Measurements from ENCODE around the gene RMI2.
A peak's percentile ranks its signal among the peaks of the same experiment; 100 is the strongest.

The RMI2 gene

DNA sequence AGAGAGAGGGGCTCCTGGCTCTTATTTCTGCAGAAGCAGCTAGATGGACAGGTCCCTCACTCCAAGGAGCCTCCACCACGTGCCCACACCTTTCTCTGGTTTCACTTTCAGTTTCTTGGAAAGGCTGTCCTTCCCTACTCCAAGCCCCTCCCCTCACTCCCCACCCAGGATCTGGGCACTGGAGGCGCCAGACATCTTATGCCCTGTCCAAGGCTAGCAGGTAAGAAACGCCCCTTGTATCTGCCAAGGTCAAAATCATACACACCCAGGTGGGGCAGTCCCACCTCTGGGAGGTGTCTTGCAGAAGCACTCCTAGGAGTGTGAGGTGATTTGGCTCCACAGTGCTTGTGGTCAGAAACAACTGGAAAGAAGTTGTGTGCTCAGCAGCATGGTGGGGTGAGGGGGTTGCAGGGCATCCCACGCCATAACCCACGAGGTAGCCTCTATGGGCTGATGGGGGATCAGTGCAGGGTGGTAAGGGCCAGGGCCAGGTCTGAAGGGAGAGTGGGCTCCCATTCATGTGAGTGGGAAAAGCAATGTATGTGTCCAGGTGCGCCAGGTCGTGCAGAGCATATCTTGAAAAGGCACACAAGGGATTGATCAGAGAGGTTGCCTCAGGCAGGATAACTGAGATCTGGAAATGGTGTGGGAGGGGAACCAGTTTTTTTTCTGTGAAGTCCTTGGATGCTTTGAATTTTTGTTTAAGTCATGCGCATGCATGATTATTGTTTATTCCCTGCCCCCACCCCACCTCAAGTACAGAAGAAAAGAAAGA lies 32.4 kb upstream of the RMI2 start (continued):
- TF ChIP-seq, protein P1, sequence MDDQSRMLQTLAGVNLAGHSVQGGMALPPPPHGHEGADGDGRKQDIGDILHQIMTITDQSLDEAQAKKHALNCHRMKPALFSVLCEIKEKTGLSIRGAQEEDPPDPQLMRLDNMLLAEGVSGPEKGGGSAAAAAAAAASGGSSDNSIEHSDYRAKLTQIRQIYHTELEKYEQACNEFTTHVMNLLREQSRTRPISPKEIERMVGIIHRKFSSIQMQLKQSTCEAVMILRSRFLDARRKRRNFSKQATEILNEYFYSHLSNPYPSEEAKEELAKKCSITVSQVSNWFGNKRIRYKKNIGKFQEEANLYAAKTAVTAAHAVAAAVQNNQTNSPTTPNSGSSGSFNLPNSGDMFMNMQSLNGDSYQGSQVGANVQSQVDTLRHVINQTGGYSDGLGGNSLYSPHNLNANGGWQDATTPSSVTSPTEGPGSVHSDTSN (CRISPR knock-in tag; IDR thresholded peaks at IDR 0.05): no peak

DNA sequence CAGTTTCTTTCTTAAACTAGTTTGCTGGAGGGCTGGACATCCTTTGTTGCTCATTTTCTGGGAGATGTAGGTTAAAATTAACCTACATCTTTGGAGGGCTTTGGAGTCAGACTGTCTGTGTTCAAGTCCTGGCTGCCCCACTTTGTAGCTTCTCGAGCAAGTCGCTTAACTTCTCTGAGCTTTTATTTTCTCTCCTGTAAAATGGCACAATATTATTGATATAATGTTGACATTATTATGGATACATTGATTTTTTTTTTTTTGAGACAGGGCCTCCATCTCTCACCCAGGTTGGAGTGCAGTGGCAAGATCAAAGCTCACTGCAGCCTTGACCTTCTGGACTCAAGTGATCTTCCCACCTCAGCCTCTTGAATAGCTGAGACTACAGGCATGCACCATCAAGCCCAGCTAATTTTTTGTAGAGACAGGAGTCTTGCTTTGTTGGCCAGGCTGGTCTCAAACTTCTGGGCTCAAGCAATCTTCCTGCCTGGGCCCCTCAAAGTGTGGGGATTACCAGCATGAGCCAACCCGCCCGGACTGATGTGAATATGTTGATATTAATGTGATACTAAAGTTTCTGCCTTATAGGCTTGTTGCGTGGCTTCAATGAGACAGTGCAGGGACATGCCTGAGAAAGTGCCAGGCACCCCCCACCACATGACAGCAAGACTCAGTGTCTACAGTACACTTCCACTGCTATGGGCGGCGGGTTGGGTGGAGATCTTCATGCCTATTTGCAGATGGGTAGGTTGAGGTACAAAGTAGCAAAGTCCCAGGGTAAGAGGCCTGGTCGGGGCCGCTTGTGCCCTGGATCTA lies 31.6 kb upstream of the RMI2 start:
- TF ChIP-seq ZNF404 (tag by site-specific recombination; IDR thresholded peaks at IDR 0.05) (no peak), HOXD13 (CRISPR knock-in tag; IDR thresholded peaks at IDR 0.05; ENCODE audit: borderline replicate concordance) (no peak), KLF8 (tag by site-specific recombination; IDR thresholded peaks at IDR 0.05) (no peak)
- ChIA-PET POLR2A (interaction anchor here (1.5 kb wide), 1 partner anchor 58 kb away, joined by 6 read pairs; the partner anchor contains the start of gene SOCS1), CTCF (interaction anchor here (0.6 kb wide), 1 partner anchor 286 kb away, joined by 3 read pairs; no protein-coding TSS in a partner anchor)
- Histone ChIP-seq H3K36me3 (ENCODE audit: control insufficient read depth in 2 of 2, insufficient read depth in 1 of 2, low read length in 2 of 2) (no peaks in the 10 kb centered on the region), H3K4me1 (ENCODE audit: control insufficient read depth, insufficient read depth, low read length) (no peaks in the 10 kb centered on the region), H3K27ac (ENCODE audit: extremely low read depth, low read depth, low read length) (no peak overlapping the region), H3K9me3 (ENCODE audit: control insufficient read depth, insufficient read depth, low read depth, low read length) (no peaks in the 10 kb centered on the region), H3K4me3 (ENCODE audit: low read depth, low read length) (no peak overlapping the region)

DNA sequence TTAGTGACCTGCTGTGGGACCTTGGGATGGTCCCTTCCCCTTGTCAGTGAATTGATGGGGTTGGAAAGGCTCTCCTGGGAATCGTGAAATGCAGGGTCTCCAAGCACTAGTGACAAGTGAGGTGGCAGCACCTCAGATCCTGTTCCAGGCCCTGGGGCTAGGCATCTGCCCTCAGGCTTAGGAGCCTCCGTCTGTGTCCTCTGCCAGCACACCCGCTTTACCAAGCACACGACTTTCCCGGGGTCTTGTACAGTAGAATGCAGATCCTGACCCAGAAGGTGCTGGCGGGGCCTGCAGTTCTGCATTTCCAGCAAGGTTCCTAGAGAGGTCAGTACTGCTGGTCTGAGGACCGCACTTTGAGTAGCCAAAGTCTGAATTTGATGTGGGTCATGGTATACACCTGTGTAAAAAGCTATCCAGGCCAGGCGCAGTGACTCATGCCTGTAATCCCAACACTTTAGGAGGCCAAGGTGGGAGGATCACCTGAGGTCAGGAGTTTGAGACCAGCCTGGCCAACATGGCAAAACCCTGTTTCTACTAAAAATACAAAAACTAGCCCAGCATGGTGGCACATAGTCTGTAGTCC lies 30.9 kb upstream of the RMI2 start:
- CTCF ChIA-PET: no interaction called here
- POLR2A ChIA-PET: no interaction called here
- Histone ChIP-seq H3K27ac (ENCODE audit: extremely low read depth, low read depth, low read length) (no peak overlapping the region), H3K9me3 (ENCODE audit: control insufficient read depth, insufficient read depth, low read depth, low read length) (no peaks in the 10 kb centered on the region), H3K4me3 (ENCODE audit: low read depth, low read length) (no peak overlapping the region), H3K4me1 (ENCODE audit: control insufficient read depth, insufficient read depth, low read length) (no peaks in the 10 kb centered on the region), H3K36me3 (ENCODE audit: control insufficient read depth in 2 of 2, insufficient read depth in 1 of 2, low read length in 2 of 2) (no peaks in the 10 kb centered on the region)
- TF ChIP-seq ZNF311 (tag by site-specific recombination; IDR thresholded peaks at IDR 0.05; ENCODE audit: borderline replicate concordance) (no peak), ZNF133 (tag by site-specific recombination; IDR thresholded peaks at IDR 0.05) (no peak), ZNF266 (tag by site-specific recombination; IDR thresholded peaks at IDR 0.05; ENCODE audit: low read depth) (no peak), ZNF76 (tag by site-specific recombination; IDR thresholded peaks at IDR 0.05; ENCODE audit: borderline replicate concordance, low read depth) (no peak)

DNA sequence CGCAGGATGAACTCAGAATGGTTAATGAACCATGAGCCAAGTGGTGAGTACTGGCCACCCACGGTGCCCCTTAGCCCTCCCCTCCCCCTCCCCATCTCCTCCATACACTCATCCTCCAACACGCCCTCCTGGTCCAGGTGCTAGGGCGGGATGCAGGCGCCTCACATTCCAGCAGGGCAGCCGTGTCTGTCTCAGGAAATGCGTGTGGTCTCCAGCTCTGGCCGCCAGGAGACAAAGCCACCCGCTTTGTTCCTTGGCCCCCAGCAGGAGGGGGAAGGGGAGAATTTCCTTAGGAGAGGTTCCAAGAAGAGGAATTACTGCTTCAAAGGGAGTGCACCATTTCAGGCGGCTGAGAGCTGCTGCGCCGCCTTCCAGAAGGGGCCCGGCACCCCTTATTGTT lies 29.7 kb upstream of the RMI2 start:
- TF ChIP-seq ZNF548 (tag by site-specific recombination; IDR thresholded peaks at IDR 0.05) (no peak), ZNF140 (tag by site-specific recombination; IDR thresholded peaks at IDR 0.05) (no peak), ZNF596 (tag by site-specific recombination; IDR thresholded peaks at IDR 0.05) (no peak), SALL2 (tag by site-specific recombination; IDR thresholded peaks at IDR 0.05; ENCODE audit: borderline replicate concordance) (no peak), YY1 (tag by site-specific recombination; IDR thresholded peaks at IDR 0.05) (no peak), ZNF530 (tag by site-specific recombination; IDR thresholded peaks at IDR 0.05; ENCODE audit: low read depth) (no peak), ZFHX2 (tag by site-specific recombination; conservative IDR thresholded peaks at IDR 0.05) (peak; percentile 71), ZSCAN16 (tag by site-specific recombination; IDR thresholded peaks at IDR 0.05) (no peak), EGR2 (tag by site-specific recombination; IDR thresholded peaks at IDR 0.05; ENCODE audit: low read depth) (peak; percentile 85), ZNF521 (tag by site-specific recombination; IDR thresholded peaks at IDR 0.05) (no peak), GLIS1 (tag by site-specific recombination; IDR thresholded peaks at IDR 0.05) (peak; percentile 14; the same call in 1 of the 2 replicates), ZIC2 (tag by site-specific recombination; IDR thresholded peaks at IDR 0.05) (peak; percentile 34), TCF7L2 (IDR thresholded peaks at IDR 0.05; ENCODE audit: borderline replicate concordance, low read depth, low read length) (no peak)
- TF ChIP-seq, protein P2, sequence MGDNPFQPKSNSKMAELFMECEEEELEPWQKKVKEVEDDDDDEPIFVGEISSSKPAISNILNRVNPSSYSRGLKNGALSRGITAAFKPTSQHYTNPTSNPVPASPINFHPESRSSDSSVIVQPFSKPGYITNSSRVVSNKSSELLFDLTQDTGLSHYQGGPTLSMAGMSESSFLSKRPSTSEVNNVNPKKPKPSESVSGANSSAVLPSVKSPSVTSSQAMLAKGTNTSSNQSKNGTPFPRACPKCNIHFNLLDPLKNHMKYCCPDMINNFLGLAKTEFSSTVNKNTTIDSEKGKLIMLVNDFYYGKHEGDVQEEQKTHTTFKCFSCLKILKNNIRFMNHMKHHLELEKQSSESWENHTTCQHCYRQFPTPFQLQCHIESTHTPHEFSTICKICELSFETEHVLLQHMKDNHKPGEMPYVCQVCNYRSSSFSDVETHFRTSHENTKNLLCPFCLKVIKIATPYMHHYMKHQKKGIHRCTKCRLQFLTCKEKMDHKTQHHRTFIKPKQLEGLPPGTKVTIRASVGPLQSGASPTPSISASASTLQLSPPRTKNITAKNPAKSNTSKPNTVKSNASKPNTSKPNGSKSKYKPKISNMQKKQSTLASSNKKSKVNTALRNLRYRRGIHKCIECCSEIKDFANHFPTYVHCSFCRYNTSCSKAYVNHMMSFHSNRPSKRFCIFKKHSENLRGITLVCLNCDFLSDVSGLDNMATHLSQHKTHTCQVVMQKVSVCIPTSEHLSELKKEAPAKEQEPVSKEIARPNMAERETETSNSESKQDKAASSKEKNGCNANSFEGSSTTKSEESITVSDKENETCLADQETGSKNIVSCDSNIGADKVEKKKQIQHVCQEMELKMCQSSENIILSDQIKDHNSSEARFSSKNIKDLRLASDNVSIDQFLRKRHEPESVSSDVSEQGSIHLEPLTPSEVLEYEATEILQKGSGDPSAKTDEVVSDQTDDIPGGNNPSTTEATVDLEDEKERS (tag by site-specific recombination; IDR thresholded peaks at IDR 0.05): no peak
- ChIA-PET POLR2A (interaction anchor here (0.7 kb wide), 1 partner anchor 56 kb away, joined by 3 read pairs; no protein-coding TSS in a partner anchor), CTCF (interaction anchor here (0.6 to 0.7 kb wide), 2 partner anchors 111 to 448 kb away, joined by 3 read pairs; no protein-coding TSS in a partner anchor)
- no peak overlapping the region for H3K4me3 ChIP-seq (ENCODE audit: low read depth, low read length)
- H3K9me3 ChIP-seq (ENCODE audit: control insufficient read depth, insufficient read depth, low read depth, low read length): no peaks in the 10 kb centered on the region
- H3K4me1 ChIP-seq (ENCODE audit: control insufficient read depth, insufficient read depth, low read length): no peaks in the 10 kb centered on the region
- no peaks in the 10 kb centered on the region for H3K36me3 ChIP-seq (ENCODE audit: control insufficient read depth in 2 of 2, insufficient read depth in 1 of 2, low read length in 2 of 2)
- H3K27ac ChIP-seq (ENCODE audit: extremely low read depth, low read depth, low read length): no peak overlapping the region
